ENCODE data around the gene HDAC4. TPM values are rescaled to one million over a fixed set of nuclear protein-coding genes. Genes with fewer than 3 reads are reported as not detected.

HDAC4 gene
- total RNA-seq, 1 donor from 2014 or later: 39.0 TPM

GRCh38 chr2:239240414-239240881, 160.4 kb downstream of the HDAC4 start:
- Mint-ChIP-seq H3K9me3 (no peaks in the 10 kb centered on the region), H3K36me3 (peaks cover 3% of the 10 kb centered on the region), H3K4me1 (ENCODE audit: unreplicated experiment) (peaks cover 22% of the 10 kb centered on the region), H3K27ac (no peak overlapping the region), H3K27me3 (no peaks in the 10 kb centered on the region), H3K4me3 (no peak overlapping the region)
- no peak for DNase-seq (ENCODE audit: extremely low spot score, unreplicated experiment)
- no peak for TF ChIP-seq CTCF (conservative IDR thresholded peaks at IDR 0.05)

GRCh38 chr2:239239607-239240413, 161.0 kb downstream of the HDAC4 start:
- Mint-ChIP-seq H3K4me3 (no peak overlapping the region), H3K27me3 (no peaks in the 10 kb centered on the region), H3K9me3 (no peaks in the 10 kb centered on the region), H3K27ac (no peak overlapping the region), H3K36me3 (no peaks in the 10 kb centered on the region), H3K4me1 (ENCODE audit: unreplicated experiment) (peaks cover 17% of the 10 kb centered on the region)
- no peak for TF ChIP-seq CTCF (conservative IDR thresholded peaks at IDR 0.05)
- DNase-seq (ENCODE audit: extremely low spot score, unreplicated experiment): no peak

GRCh38 chr2:239238839-239239606, 161.8 kb downstream of the HDAC4 start:
- Mint-ChIP-seq H3K27ac (no peak overlapping the region), H3K27me3 (no peaks in the 10 kb centered on the region), H3K4me1 (ENCODE audit: unreplicated experiment) (peaks cover 19% of the 10 kb centered on the region), H3K4me3 (no peak overlapping the region), H3K9me3 (no peaks in the 10 kb centered on the region), H3K36me3 (no peaks in the 10 kb centered on the region)
- no peak for DNase-seq (ENCODE audit: extremely low spot score, unreplicated experiment)
- no peak for TF ChIP-seq CTCF (conservative IDR thresholded peaks at IDR 0.05)

GRCh38 chr2:239238381-239238780, 162.4 kb downstream of the HDAC4 start:
- no peak for TF ChIP-seq CTCF (conservative IDR thresholded peaks at IDR 0.05)
- H3K36me3 Mint-ChIP-seq: no peaks in the 10 kb centered on the region
- peaks cover 14% of the 10 kb centered on the region for H3K4me1 Mint-ChIP-seq (ENCODE audit: unreplicated experiment)
- H3K9me3 Mint-ChIP-seq: no peaks in the 10 kb centered on the region
- no peak overlapping the region for H3K27ac Mint-ChIP-seq
- no peak overlapping the region for H3K4me3 Mint-ChIP-seq
- H3K27me3 Mint-ChIP-seq: no peaks in the 10 kb centered on the region
- DNase-seq (ENCODE audit: extremely low spot score, unreplicated experiment): no peak

- Mint-ChIP-seq H3K4me3 (no peak overlapping the region), H3K4me1 (ENCODE audit: unreplicated experiment) (peaks cover 14% of the 10 kb centered on the region), H3K9me3 (no peaks in the 10 kb centered on the region), H3K27ac (no peak overlapping the region), H3K27me3 (no peaks in the 10 kb centered on the region), H3K36me3 (no peaks in the 10 kb centered on the region)
- no peak for DNase-seq (ENCODE audit: extremely low spot score, unreplicated experiment)
- TF ChIP-seq CTCF (conservative IDR thresholded peaks at IDR 0.05): no peak
Observed at GRCh38 chr2:239236808-239237205, 164.0 kb downstream of the HDAC4 start.

Measured in type B pancreatic cell (in vitro differentiated cells).